ENCODE results near the gene CAMK2B.
"Not testable (repeated sequence)": the region's sequence is repeated elsewhere in the genome, so short reads cannot be mapped to it uniquely, and the experiment has no call there.

The CAMK2B gene

DNA sequence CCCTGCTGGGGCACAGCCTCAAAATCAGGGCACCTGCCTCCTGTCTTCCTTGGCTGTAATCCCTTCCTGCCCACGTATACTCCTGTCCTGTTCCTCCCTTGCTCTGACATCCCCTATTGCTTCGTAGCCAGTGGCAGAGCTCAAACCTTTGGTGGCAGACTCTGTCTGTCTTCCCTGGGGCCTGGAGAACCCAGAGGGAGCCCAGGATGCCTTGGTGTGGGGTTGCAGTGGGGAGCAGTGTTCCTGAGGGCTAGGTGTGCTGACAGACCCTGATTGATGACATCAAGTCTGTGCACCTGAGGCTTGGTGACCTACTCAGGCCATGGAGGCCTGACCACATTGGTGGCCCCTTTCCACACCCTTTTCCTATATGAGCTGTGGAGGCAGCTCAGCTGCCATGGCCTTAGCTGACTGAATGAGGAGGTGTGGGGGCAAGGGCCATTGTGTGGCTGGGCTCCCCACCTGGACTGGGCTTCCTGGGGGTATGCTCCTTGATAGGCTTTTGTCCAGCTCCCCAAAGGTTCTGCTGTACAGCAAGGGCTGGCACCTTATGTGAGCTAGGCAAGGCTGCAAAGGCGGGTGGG is 130.7 kb downstream of the CAMK2B start:
- DNase-seq = no peak

DNA sequence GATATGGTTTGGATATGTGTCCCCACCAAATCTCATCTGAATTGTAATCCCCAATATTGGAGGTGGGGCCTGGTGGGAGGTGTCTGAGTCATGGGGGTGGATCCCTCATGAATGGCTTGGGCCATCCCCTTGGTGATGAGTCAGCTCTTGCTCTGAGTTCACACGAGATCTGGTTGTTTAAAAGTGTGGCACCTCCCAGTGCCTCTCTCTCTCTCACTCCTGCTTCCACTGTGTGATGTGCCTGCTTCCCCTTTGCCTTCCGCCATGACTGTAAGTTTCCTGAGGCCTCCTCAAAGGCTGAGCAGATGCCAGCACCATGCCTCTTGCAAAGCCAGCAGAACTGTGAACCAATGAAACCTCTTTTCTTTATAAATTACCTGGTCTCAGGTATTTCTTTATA is 131.3 kb downstream of the CAMK2B start:
- DNase-seq = no peak

DNA sequence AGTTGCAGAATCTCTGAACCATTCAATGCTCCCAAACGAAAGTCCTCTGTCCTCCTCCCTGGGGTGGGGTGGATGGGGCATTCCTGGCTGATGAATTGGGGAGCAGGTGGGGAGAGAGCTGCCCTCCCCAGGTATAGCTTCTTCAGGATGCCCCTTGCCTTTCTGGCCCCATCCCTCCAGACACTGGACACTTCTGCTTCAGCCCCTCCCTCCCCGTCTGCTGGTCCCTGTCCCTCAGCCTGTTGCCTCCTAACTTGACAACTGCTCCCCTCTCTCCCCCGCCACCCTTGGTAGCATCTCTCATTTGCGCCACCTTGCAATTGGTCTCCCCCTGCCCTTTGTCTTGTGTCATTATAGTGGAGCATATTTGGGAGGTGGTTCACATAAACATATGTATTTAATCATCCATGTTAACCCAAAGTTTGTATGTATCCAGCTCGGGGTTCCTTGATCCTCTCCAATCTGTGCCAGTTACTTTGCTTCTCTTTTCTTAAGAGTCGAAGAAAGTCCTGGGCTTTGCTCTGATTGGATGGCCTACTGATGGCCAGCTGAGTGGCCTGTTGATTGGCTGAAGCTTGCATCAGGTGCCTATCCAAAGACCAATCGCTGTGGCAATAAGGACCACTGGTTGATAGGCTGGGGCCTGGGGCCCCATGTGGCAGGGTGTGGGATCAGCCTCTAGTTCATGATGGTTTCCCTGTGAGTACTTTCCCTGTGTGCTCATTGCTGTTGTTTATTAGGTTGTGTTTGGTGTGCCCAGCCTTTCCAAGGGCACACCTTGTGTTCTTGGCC is 132.2 kb downstream of the CAMK2B start:
- DNase-seq = no peak

DNA sequence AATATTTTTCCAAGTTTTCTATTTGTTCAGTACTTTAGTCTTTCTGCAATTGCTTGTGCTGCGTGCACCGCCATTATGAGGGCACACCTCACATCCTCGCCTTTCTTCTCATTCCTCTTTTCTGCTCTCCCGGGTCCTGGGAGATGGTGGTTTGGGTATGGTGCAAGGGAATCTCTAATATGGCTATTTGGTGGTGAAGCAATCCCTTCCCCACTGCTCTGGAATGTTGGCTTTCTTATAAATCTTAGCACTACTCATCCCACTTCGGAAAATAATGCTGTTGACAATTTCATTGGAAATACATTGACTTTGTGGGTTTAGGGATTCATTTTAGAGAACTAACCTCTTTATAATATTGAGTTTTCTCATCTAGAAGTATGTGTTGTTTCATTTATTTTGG is 134.2 kb downstream of the CAMK2B start:
- DNase-seq = no peak

DNA sequence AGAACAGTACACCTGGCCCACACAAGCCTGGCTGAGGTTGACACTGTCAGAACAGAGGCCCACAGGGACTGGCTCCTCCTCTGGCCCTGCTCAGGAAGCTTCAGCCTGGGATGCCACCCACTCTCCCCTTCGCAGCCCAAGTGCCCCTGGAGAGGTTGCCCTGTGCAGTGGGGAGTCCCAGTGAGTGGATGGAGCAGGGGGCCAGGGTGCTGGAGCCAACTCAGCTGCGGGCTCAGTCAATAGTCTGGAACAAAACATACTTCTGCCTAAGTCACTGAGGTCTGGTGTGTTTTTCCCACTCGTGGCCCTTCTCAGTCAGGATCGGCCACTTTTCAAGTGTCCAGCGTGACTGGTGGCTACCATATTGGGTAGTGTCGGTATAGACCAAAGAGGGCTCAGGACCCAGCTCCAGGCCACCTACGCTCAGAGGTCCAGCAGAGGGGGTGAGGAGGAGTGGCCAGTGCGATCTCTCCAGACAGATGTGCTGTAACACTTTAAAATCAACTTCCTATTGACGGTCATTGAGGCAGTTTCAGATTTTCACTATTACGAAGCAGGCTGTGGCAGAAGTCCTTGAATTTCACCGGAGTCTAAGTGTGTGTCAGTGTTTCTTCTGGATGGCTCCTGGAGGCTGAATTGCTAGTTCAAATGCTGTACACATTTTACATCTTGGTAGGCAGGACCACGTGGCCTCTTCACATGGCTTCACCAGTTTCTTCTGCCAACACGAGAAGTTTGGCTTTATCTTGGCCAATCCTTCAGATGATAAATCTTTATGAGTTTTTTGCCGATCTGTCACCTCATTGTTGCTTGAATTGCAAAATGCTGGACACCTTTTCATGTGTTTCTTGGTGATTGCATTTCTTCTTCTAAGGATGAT is 135.2 kb downstream of the CAMK2B start:
- DNase-seq = no peak

DNA sequence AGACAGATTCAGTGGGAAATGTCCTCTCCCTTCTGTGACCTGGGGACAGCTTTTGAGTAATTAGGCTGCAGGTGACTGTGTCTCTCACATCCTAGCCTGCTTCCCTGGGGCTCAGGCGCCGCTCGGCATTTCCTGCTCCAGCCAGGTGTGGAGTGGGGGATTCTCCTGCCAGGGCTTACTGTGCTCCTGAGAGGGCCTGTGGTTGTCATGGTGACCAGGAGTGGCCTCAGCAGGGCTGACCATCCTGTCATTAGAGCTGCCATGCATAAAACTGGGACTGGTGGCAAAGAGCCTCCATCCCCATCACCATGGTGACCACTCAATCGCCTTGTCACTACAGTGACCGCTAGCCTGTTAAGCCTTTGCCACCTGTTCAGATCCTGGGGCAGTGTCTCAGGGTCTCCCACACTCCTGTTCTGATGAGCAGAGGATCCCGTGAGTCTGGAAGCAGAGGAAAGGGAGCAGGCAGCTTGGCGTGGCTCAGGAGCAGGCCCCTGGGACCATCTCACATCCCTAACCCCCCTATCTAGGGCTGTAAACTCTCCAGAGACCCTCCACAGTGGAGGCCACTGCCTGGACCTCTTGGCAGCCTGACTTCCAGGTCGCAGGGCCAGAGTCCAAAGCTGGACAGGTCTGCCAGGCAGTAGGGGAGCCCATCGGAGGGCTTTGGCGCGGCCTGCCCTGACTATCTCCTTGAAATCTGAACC is 136.0 kb downstream of the CAMK2B start, which contains the start of gene GCK:
Gene GCK, minus strand, starts transcription at position 154 of the 707 bp plus-strand sequence. CDS start 486 bp downstream, outside the sequence.
- no peak for DNase-seq

DNA sequence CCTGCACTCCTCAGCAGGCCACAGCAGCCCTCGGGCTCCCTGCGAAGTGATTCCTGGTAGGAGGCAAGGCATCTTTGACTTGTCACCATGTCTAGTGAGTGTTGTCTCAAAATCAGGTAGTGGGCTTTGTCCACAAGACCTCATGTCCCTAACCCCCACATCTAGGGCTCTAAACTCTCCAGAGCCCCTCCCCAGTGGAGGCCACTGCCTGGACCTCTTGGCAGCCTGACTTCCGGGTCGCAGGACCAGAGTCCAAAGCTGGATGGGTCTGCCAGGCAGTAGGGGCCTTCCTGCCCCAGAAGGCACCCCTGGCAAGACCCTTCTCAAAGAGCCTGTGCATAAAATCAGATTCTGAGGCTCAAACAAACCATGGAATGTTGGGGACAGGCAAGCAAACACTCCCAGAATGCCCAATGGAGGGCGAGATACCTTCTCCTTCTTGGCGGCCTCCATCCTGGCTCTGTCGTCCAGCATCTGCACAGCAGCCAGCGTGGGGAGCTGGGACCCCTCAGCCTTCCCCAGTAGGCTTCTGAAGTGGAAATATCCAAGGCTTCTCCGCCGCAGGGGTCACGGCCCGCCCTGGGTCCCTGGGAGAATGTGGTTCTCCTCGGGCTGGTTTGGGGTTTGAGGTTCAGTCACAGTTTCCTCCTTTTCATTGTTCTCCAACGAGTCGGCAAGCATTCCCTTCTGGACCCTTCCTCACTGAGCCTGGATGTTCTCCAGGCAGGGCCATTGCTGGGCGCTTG is 136.7 kb downstream of the CAMK2B start:
- DNase-seq = no peak

DNA sequence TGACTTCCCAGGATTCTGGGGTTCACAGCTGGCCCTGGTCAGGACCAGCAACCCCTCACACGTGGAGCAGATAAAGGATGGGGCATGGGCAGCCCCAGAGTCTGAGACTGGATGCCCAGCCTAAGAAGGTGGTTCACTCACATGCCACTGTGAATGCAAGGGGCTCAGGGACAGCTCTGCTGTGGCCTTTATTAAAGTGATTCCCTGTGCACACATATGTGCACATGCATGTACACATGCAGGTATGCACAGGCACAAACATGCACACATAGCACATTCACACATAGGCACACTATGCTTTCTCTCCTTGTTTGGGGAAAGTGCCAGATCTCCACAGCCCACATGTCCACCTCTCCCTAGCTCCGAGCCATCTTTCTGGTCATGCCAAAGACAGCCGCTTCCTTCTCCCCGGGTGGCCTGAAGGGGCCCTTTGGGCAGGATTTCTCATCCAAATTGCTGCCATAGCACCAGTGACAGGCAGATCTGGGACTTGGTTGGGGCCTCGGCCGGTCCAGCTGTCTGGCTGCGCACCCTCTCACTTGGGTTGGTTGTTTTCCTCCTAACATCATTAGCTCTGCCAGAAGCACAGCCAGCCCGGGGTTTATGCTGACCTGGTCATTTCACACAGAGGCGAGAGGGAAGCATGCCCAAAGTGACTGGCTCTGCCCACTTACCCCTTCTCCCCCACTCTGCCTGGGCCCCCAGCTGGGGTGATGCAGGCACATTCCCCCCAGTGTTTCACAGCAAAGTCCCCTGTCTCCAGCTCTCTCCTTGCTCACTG is 137.6 kb downstream of the CAMK2B start:
- peak in 6 of 56 donors; percentile 8 to 45 (median 31) for DNase-seq

DNA sequence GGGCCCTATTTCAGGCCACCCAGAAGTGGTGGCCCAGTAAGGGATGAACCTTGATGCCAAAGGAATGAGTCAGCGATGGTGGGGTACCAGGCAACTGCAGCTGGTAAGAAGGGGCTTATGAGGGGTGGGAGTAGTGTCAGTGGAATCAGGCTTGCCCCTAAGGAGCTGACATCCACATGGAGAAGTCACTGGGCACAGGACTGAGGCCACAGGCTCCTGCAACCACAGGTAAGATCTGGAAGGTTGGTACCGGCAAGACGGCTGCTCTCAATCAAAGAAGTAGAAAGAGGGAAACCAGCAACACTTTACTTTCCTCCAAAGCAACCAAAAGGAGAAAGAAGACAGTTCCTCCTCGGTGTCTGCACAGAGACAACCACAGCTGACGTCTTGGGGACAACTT is 138.7 kb downstream of the CAMK2B start:
- DNase-seq = no peak

DNA sequence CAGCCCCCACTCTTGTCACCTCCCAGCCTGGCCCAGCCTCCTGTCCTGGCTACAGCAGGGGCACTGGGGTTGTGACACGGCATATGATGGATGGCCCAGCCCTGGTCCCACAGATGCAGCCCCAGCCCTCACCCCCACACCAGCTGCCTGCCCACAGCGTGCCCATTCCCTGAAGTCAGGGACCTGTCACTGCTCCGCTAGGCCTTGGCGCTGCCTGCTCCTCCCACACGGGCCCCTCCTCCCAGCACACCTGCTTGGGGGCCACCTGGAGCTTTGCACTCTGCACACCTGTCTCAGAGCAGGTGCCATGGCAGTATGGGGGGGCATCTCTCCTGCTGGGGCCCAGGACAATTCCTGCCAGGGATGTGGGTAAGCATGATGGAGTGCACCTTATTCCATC is 139.7 kb downstream of the CAMK2B start:
- DNase-seq = no peak

DNA sequence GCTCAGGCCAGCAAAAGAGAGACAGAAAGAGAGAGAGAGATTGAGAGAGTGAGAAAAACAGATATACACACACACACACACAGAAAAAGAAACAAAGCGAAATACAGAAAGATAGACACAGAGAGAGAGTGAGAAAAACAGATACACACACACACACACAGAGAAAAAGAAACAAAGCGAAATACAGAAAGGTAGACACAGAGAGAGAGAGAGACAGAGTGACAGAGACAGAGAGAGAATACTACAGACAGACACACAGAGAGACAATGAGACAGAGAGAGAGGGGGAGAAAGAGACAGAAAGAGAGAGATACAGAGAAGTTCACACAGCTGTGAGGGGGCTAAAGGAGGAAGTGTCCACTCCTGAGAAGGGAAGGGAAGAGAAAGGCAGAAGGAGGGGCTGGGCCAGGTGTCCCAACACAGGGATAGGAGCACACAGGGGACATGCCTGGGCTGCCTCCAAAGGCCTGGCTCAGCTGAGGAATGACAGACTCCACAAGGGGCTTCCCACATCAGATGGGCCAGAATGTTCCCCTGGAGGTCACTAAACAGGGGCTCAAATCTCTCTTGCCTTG is 140.4 kb downstream of the CAMK2B start:
- no peak for DNase-seq

DNA sequence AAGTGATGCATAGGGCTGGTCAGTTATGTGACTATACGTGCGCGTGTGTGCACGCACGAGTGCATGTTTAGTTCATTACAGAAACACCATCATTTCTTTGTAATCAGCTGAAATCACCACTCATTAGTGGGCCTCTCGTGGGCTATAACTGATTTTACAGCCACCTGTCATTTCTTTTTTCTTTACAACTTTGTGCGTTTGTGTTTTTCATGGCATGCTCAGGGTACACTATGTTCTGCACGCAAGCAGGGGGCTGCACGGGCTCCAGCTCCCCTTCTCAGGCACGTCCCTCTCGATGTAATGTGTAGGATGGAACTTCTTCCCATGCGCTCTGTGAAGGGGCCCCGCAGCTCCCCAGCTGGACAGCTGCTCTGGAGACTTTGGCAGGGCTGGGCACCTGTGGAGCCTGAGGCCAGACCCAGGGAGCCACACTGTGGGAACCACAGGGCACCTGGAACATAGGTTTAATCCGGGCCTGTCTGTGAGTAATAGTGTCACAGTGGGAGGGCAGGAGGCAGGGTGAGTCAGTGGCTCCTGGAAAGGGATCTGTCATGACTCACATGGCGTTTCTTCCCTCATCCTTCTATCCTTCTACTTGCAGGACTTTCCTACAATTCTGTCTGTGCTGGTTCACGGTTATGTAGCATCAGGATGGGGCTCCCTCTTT is 141.1 kb downstream of the CAMK2B start:
- DNase-seq = peak in 11 of 56 donors; percentile 3 to 40 (median 27)

DNA sequence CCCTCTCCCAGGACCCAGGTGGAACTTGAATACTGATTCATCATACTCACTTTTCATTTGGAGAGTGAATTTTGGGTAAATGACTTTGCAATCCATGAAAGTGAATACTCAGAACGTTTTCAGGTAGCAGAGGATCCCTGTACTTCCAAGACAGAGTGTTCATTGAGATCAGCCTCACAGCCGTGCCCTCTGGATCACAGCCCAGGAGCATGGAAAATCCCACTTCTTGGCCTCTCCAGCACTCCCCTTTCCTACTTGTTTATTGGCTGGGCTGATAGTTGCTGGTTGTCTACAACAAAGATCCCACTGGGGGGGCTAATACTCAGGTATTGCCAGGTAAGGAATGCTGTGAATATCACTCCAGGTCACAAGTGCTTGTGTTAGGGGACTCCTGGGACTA is 142.0 kb downstream of the CAMK2B start:
- DNase-seq = no peak

DNA sequence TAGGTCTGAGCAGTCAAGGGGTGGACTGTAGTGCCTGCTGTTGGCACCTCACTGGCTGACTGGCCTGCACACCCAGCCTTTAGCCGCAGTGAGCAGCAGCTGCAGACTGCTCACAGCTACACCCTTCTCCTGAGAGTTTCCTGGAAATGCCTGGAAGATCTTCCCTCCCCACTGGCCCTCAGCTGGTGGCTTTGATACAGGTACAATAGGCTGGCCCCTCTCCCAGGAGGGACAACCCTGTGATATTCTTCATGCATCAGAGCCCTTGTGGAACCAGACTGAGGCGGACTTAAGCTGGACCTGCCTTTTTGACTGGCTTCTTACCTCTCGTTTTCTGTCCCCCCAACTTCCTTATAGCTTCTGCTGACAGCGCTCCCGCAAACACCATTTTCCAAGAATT is 142.6 kb downstream of the CAMK2B start:
- DNase-seq = no peak

DNA sequence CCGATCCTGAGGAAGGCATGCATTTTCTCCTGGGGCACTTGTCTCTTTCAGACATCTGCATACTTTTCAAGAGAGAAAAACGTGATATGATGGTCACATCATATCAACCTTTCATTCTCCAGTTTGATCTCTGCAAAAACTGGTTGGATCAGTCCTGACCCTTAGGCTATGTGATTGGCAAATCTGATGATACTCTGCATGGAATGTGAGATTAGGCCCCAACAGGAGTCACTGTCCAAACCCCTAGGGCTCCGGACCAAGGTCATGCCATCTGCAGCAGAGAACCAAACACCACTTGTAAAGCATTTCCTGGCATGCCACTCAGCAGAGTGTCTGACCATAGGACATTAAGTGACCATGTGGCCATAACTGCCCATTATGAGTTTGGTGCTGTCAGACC is 144.8 kb downstream of the CAMK2B start:
- no peak for DNase-seq

DNA sequence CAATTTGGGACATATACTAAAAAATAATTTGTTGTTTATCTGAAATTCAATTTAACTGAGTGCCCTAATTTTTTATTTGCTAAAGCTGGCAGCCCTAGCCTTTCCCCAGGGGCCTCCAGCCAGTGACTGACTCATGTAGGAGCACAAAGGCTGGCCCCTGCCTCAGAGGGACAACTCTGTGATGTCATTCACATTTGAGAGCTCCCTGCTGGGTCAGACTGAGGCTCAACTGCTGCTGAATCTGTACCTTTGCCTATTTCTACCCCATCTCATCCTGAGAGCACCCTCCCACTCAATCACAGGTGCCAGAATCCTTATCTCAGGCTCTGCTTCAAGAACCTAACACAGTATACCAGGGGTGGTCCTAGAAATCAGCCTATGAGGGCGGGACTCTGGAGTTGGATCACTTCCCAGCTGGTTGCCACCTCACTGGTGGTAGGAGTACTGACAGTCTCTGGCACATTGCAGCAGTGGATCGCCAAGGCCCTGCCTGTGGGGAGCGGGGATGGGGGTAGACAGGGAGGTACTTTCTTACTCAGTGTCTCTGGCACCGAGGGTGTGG is 147.7 kb downstream of the CAMK2B start:
- peak in 25 of 56 donors; percentile 8 to 63 (median 32) for DNase-seq

DNA sequence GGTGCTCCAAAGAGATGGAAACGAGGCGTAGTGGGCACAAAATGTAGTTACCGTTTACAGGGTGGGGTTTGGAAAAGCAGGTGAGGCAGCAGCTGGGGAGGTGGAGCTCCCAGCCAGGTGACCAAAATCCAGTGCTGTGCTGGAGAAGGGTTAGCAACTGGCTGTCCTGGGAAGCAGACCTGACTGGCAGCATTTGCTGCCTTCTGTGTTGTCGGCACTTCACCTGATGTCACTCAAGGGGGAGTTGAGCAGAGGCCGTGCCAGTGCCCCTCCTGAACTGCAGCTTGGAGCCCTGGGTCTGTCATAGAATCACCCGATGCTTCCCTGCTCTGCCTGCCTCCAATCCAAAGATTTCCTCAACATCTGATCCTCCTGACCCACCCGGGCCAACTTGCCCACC is 148.9 kb downstream of the CAMK2B start:
- DNase-seq = no peak

DNA sequence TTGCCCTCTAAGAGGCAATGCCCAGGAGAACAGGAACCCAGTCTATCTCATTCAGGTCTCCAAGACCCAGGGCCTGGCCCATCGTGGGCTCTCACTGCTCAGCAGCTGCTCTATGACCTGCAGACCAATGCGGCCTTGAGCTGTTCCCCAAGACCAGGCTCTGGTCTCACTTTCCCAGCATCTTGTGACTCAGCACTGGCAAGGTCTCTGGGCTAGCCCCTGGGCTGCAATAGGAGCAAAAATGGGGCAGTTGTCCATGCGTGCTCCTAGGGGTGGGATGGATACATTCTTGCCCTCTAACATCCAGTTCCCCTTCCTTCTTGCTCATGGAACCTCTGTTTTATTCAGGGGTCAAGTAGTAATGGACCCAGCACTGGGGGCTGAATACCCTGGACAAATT is 149.7 kb downstream of the CAMK2B start:
- DNase-seq = no peak

DNA sequence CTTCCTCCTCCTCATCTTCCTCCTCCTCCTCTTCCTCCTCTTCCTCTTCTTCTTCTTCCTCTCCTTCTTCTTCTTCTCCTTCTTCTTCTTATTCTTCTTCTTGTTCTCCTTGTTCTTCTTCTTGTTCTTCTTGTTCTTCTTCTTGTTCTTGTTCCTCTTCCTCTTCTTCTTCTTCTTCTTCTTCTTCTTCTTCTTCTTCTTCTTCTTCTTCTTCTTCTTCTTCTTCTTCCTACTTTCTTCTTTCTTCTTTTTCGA is 150.8 kb downstream of the CAMK2B start:
- not testable (repeated sequence) for DNase-seq

Measured in nucleus accumbens (tissue), 56 donors.